H1 (cell line): Measurements from ENCODE around the gene IFT81. TPM values are rescaled to one million over a fixed set of nuclear protein-coding genes. Genes with fewer than 3 reads are reported as not detected.

Experiments
- CTCF ChIA-PET: fragments of 300-600 bp; sonication (Branson Sonifier 250); formaldehyde crosslinking; loops from one replicate; lab custom pipeline; 2021; ENCODE audit not compliant: partially characterized antibody; lab: Charles Lee
- POLR2A ChIA-PET: fragments of 300-600 bp; sonication (Branson Sonifier 250); formaldehyde crosslinking; loops from one replicate; lab custom pipeline; 2021; ENCODE audit warnings: inconsistent platforms; ENCODE audit not compliant: partially characterized antibody; lab: Charles Lee
- DNase-seq, 2 experiments: peaks; one replicate each; pipeline versions ENCODE4 v3.0.0 to v3.0.0-alpha.2; 2010 to 2022; ENCODE audit warnings: low spot score in 2 of 2, low read depth in 1 of 2, mixed read lengths in 1 of 2
- FAIRE-seq: peaks from 2 replicates; lab custom pipeline; 2011; peaks lifted over from hg19 to GRCh38; lab: Jason Lieb, UNC
- H2AFZ ChIP-seq: 2 replicates; pipeline ENCODE4 v1.8.1; 2012; ENCODE audit warnings: low read length, inconsistent platforms
- H2AK5ac ChIP-seq: 2 replicates; pipeline ENCODE4 v1.6.1; 2013; ENCODE audit warnings: low read depth, low read length
- H2BK120ac ChIP-seq: replicated peaks from 2 replicates; pipeline ENCODE3; 2013; ENCODE audit warnings: low read depth, low read length, inconsistent platforms
- H2BK12ac ChIP-seq: 2 replicates; pipeline ENCODE4 v1.6.1; 2013; ENCODE audit warnings: low read depth, low read length
- H2BK15ac ChIP-seq: 2 replicates; pipeline ENCODE4 v1.6.1; 2013; ENCODE audit warnings: low read length
- H2BK20ac ChIP-seq: 2 replicates; pipeline ENCODE4 v1.6.1; 2013; ENCODE audit warnings: low read length
- H2BK5ac ChIP-seq: 2 replicates; pipeline ENCODE4 v1.6.1; 2013; ENCODE audit warnings: low read depth, low read length
- H3K14ac ChIP-seq: 2 replicates; pipeline ENCODE4 v1.6.1; 2013; ENCODE audit warnings: inconsistent platforms; ENCODE audit not compliant: insufficient read length
- H3K18ac ChIP-seq: 2 replicates; pipeline ENCODE4 v1.6.1; 2013; ENCODE audit warnings: low read length; ENCODE audit errors: extremely low read depth
- H3K23ac ChIP-seq: 2 replicates; pipeline ENCODE4 v1.6.1; 2013; ENCODE audit warnings: inconsistent platforms; ENCODE audit not compliant: insufficient read length
- H3K23me2 ChIP-seq: 2 replicates; pipeline ENCODE4 v1.6.1; 2013; ENCODE audit warnings: low read depth, low read length
- H3K27ac ChIP-seq: 2 replicates; pipeline ENCODE4 v1.6.1; 2011; ENCODE audit warnings: low read depth, low read length, inconsistent platforms
- H3K27me3 ChIP-seq, 4 experiments: replicated peaks in 1 of 4; 1 replicate in 1 of 4; 2 replicates in 3 of 4; pipeline versions ENCODE4 v1.6.1 to v1.8.1; 2011 to 2013; ENCODE audit warnings: low read length in 3 of 4, mild to moderate bottlenecking in 3 of 4, inconsistent platforms in 2 of 4, mixed read lengths in 2 of 4, moderate library complexity in 1 of 4; ENCODE audit not compliant: control insufficient read depth in 3 of 4, insufficient read depth in 3 of 4; ENCODE audit errors: extremely low read depth in 1 of 4
- H3K36me3 ChIP-seq, 4 experiments: 2 replicates each; pipeline versions ENCODE4 v1.6.1 to v1.8.1; 2011 to 2013; ENCODE audit warnings: mild to moderate bottlenecking in 4 of 4, low read length in 3 of 4, moderate library complexity in 2 of 4, control low read depth in 1 of 4, inconsistent platforms in 1 of 4; ENCODE audit not compliant: insufficient read depth in 4 of 4, control insufficient read depth in 2 of 4
- H3K4ac ChIP-seq: replicated peaks from 2 replicates; pipeline ENCODE3; 2013; ENCODE audit warnings: low read length, low read depth, mixed read lengths, inconsistent platforms; ENCODE audit not compliant: insufficient read length
- H3K4me1 ChIP-seq, 4 experiments: replicated peaks in 1 of 4; 1 replicate in 1 of 4; 2 replicates in 3 of 4; pipeline versions ENCODE4 v1.6.1 to v1.8.1; 2011 to 2013; ENCODE audit warnings: low read length in 3 of 4, inconsistent platforms in 2 of 4, mixed read lengths in 1 of 4; ENCODE audit not compliant: insufficient read depth in 4 of 4, control insufficient read depth in 3 of 4
- H3K4me2 ChIP-seq, 2 experiments: 2 replicates each; pipeline versions ENCODE4 v1.6.1 to v1.8.1; 2011 to 2013; ENCODE audit warnings: low read depth in 2 of 2, low read length in 2 of 2, control low read depth in 1 of 2, inconsistent platforms in 1 of 2, mild to moderate bottlenecking in 1 of 2; ENCODE audit not compliant: insufficient read depth in 1 of 2
- H3K4me3 ChIP-seq, 4 experiments: fragments of 200-600, 300-600 bp in 1 of 4; sonication (generic), shearing (Covaris generic), sonication (Bioruptor Twin) in 1 of 4; 2 replicates each; pipeline versions ENCODE4 v1.5.1 to v1.8.1; 2011 to 2016; ENCODE audit warnings: low read length in 4 of 4, low read depth in 3 of 4, control low read depth in 2 of 4, inconsistent platforms in 2 of 4, mild to moderate bottlenecking in 2 of 4, mixed read lengths in 1 of 4, moderate library complexity in 1 of 4; ENCODE audit not compliant: insufficient read depth in 2 of 4; ENCODE audit errors: extremely low read depth in 1 of 4
- H3K56ac ChIP-seq: replicated peaks from 2 replicates; pipeline ENCODE3; 2013; ENCODE audit warnings: low read depth, mild to moderate bottlenecking, mixed read lengths, low read length, inconsistent platforms; ENCODE audit not compliant: insufficient read length
- H3K79me1 ChIP-seq: 2 replicates; pipeline ENCODE4 v1.6.1; 2013; ENCODE audit warnings: low read depth, low read length, control low read depth
- H3K79me2 ChIP-seq, 2 experiments: 2 replicates each; pipeline versions ENCODE4 v1.6.1 to v1.8.1; 2012 to 2013; ENCODE audit warnings: low read length in 2 of 2, mild to moderate bottlenecking in 2 of 2, inconsistent platforms in 1 of 2; ENCODE audit not compliant: insufficient read depth in 2 of 2, control insufficient read depth in 1 of 2
- H3K9ac ChIP-seq, 4 experiments: replicated peaks in 1 of 4; 1 replicate in 1 of 4; 2 replicates in 3 of 4; pipeline versions ENCODE4 v1.6.1 to v1.8.1; 2011 to 2013; ENCODE audit warnings: low read depth in 3 of 4, low read length in 3 of 4, control low read depth in 2 of 4, mild to moderate bottlenecking in 2 of 4, moderate library complexity in 2 of 4, inconsistent platforms in 1 of 4; ENCODE audit errors: extremely low read depth in 1 of 4
- H3K9me3 ChIP-seq, 2 experiments: 2 replicates each; pipeline versions ENCODE4 v1.6.1 to v1.8.1; 2012 to 2013; ENCODE audit warnings: mild to moderate bottlenecking in 2 of 2, moderate library complexity in 2 of 2, control low read depth in 1 of 2, inconsistent platforms in 1 of 2, low read depth in 1 of 2, low read length in 1 of 2, mixed read lengths in 1 of 2; ENCODE audit not compliant: insufficient read depth in 2 of 2
- H4K20me1 ChIP-seq, 2 experiments: replicated peaks in 1 of 2; 2 replicates each; pipeline versions ENCODE3 to v1.8.1; 2011 to 2013; ENCODE audit warnings: inconsistent platforms in 2 of 2, low read length in 2 of 2, mild to moderate bottlenecking in 1 of 2; ENCODE audit not compliant: insufficient read depth in 2 of 2, control insufficient read depth in 1 of 2
- H4K5ac ChIP-seq: 2 replicates; pipeline ENCODE4 v1.6.1; 2013; ENCODE audit warnings: low read length, low read depth, mixed read lengths, inconsistent platforms; ENCODE audit not compliant: insufficient read length
- H4K8ac ChIP-seq: 2 replicates; pipeline ENCODE4 v1.8.0; 2013; ENCODE audit warnings: mild to moderate bottlenecking, moderate library complexity, low read length, inconsistent platforms; ENCODE audit not compliant: insufficient read depth; ENCODE audit errors: extremely low read depth
- H4K91ac ChIP-seq: replicated peaks from 2 replicates; pipeline ENCODE3; 2013; ENCODE audit warnings: low read length, mixed read lengths, inconsistent platforms; ENCODE audit not compliant: insufficient read length
- WGBS, 2 experiments: shearing (Covaris generic) in 1 of 2; methylation state at CpG; one replicate each; pipeline versions ENCODE4 v1.1.6 to v1.1.7; 2013 to 2015; ENCODE audit warnings: low lambda C conversion rate in 2 of 2, mixed read lengths in 2 of 2, inconsistent platforms in 1 of 2, low coverage in 1 of 2, missing lambda C conversion rate in 1 of 2; ENCODE audit not compliant: insufficient replicate concordance in 2 of 2, insufficient coverage in 1 of 2, insufficient read length in 1 of 2; ENCODE audit errors: extremely low coverage in 1 of 2, missing lambda C conversion rate in 1 of 2; 5-methylcytosine and 5-hydroxymethylcytosine counted together
- polyA plus RNA-seq, 7 experiments: library from polyadenylated mRNA; depleted of rRNA in 3 of 7; stranded (reverse) in 5 of 7; unstranded in 2 of 7; fragments of >200 nt in 5 of 7; fragments of 200-250 nt in 2 of 7; gene quantifications; 1 replicate in 5 of 7; 2 replicates in 1 of 7; 4 replicates in 1 of 7; pipeline versions ENCODE4 v1.2.1 to v1.2.3, GENCODE V29; 2011 to 2013; ENCODE audit warnings: missing spikeins in 2 of 7, mixed read lengths in 2 of 7
- total RNA-seq: library from RNA; stranded (reverse); fragmentation: NEBNext Ultra II Directional; extraction: Animal tissue kit (Norgen Biotek cat#: 25700); gene quantifications from 2 replicates; pipeline ENCODE4 v1.2.1, GENCODE V29; 2021

The IFT81 gene
- total and polyA plus RNA-seq, 2 of the 8 experiments (the other 6 are each of a cell fraction or from before 2014, with no cell fraction given) = 4.1 to 14.5 TPM

DNA sequence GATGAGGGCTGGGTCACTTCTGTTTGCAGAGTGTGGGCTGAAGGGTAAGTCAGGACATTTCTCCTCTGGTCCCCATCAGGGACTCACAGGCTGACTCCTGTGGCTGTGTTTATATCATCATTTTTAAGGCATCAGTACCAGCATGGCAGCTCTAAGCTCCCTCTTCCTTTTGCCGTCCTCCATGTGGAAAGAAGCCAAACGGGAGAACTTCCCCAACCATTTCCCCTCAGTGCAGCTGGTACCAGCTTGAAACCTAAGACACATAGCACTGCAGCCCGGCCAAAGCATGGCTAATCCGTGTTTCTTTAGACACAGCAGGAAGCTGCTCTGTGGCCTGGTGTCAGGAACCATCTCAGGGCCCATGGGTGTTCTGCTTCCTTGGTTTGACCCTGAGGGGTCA lies 124.9 kb downstream of the IFT81 start:
- Histone ChIP-seq H3K14ac (no peak overlapping the region), H3K27me3 (no peaks in the 10 kb centered on the region), H3K23me2 (no peaks in the 10 kb centered on the region), H3K23ac (no peak overlapping the region), H2AFZ (no peak overlapping the region), H2AK5ac (no peak overlapping the region), H2BK120ac (no peak overlapping the region), H2BK15ac (no peak overlapping the region), H3K36me3 (no peaks in the 10 kb centered on the region), H2BK20ac (no peak overlapping the region), H4K20me1 (no peaks in the 10 kb centered on the region), H4K8ac (no peak overlapping the region), H3K4ac (no peak overlapping the region), H3K27ac (no peak overlapping the region), H3K4me3 (no peak overlapping the region), H3K9me3 (no peaks in the 10 kb centered on the region), H2BK12ac (no peak overlapping the region), H3K4me2 (no peak overlapping the region), H3K79me1 (no peaks in the 10 kb centered on the region), H2BK5ac (no peak overlapping the region), H3K79me2 (no peaks in the 10 kb centered on the region), H3K18ac (no peak overlapping the region), H3K56ac (no peak overlapping the region), H4K5ac (no peak overlapping the region), H3K4me1 (peaks cover 4 to 13% (median 6%) of the 10 kb centered on the region in 4 experiments; a peak in 6 of 7 replicates), H4K91ac (no peak overlapping the region), H3K9ac (no peak overlapping the region)
- WGBS, 2 experiments = 83% methylated on average over 4 of the region's 4 CpGs; no CpG with 5 or more reads in 1 of the 2 experiments
- CTCF ChIA-PET = interaction anchor here (0.6 to 2.4 kb wide), 7 partner anchors 8 to 285 kb away, joined by 3 to 7 read pairs (median 3); no protein-coding TSS in a partner anchor
- no peak for DNase-seq
- FAIRE-seq = no peak
- POLR2A ChIA-PET = interaction anchor here (1.0 to 2.4 kb wide), 6 partner anchors 11 to 219 kb away, joined by 3 to 10 read pairs (median 5); partner anchors contain the start of genes ATP2A2, FAM216A and GPN3
